ENCODE data around the gene SHISA6.

The SHISA6 gene

GRCh38 chr17:11240841-11241610 is at the start of gene SHISA6:
Gene SHISA6 (plus strand): TSS chr17:11241213.
- no peak for DNase-seq

- DNase-seq: no peak
Measured at GRCh38 chr17:11195801-11196200, 45.2 kb upstream of the SHISA6 start.

GRCh38 chr17:11204991-11205390 is 36.0 kb upstream of the SHISA6 start:
- no peak for DNase-seq

- no peak for DNase-seq
Measured at GRCh38 chr17:11205659-11206058, 35.4 kb upstream of the SHISA6 start.

GRCh38 chr17:11209906-11210305 is 31.1 kb upstream of the SHISA6 start:
- DNase-seq: no peak

GRCh38 chr17:11212792-11213191 is 28.2 kb upstream of the SHISA6 start:
- no peak for DNase-seq

GRCh38 chr17:11216976-11217375 is 24.0 kb upstream of the SHISA6 start:
- DNase-seq: no peak

GRCh38 chr17:11221196-11221595 is 19.8 kb upstream of the SHISA6 start:
- no peak for DNase-seq

- DNase-seq: no peak
Measured at GRCh38 chr17:11221721-11222120, 19.3 kb upstream of the SHISA6 start.

GRCh38 chr17:11238705-11239104 is 2.3 kb upstream of the SHISA6 start:
- DNase-seq: no peak

GRCh38 chr17:11239379-11239970 is 1.5 kb upstream of the SHISA6 start:
- DNase-seq: no peak

- DNase-seq: no peak
Measured at GRCh38 chr17:11240041-11240840, 772 bp upstream of the SHISA6 start.

- DNase-seq: no peak
Measured at GRCh38 chr17:11241611-11242226, 706 bp downstream of the SHISA6 start.

GRCh38 chr17:11242411-11242810 is 1.4 kb downstream of the SHISA6 start:
- no peak for DNase-seq

GRCh38 chr17:11244776-11245175 is 3.8 kb downstream of the SHISA6 start:
- no peak for DNase-seq

GRCh38 chr17:11245187-11245586 is 4.2 kb downstream of the SHISA6 start:
- DNase-seq: no peak

- DNase-seq: no peak
Measured at GRCh38 chr17:11245791-11246190, 4.8 kb downstream of the SHISA6 start.

GRCh38 chr17:11250161-11250560 is 9.1 kb downstream of the SHISA6 start:
- no peak for DNase-seq

GRCh38 chr17:11251561-11252107 is 10.6 kb downstream of the SHISA6 start:
- DNase-seq: no peak

GRCh38 chr17:11252146-11252545 is 11.1 kb downstream of the SHISA6 start:
- DNase-seq: no peak

GRCh38 chr17:11256877-11257276 is 15.9 kb downstream of the SHISA6 start:
- no peak for DNase-seq

- peak; percentile 1 for DNase-seq
Measured at GRCh38 chr17:11264183-11264871, 23.3 kb downstream of the SHISA6 start.

All from inflammatory macrophage treated with lipopolysaccharide for 4 hours (primary cell).